NAMALWA (cell line): ENCODE measurements around the gene NLRP9.

ENCODE experiments used
- DNase-seq: peaks from one replicate; pipeline ENCODE4 v3.0.0-alpha.2; 2015; ENCODE audit warnings: low spot score

The NLRP9 gene

GRCh38 chr19:55673465-55673864 lies 64.7 kb downstream of the NLRP9 start:
- DNase-seq, result no peak

GRCh38 chr19:55672418-55672817 lies 65.8 kb downstream of the NLRP9 start:
- no peak for DNase-seq

GRCh38 chr19:55671054-55671378 lies 67.2 kb downstream of the NLRP9 start:
- DNase-seq, result no peak

GRCh38 chr19:55670280-55671053 lies 67.7 kb downstream of the NLRP9 start:
- DNase-seq, result no peak

GRCh38 chr19:55669418-55670279 lies 68.6 kb downstream of the NLRP9 start:
- DNase-seq, result no peak

GRCh38 chr19:55668603-55669348 lies 69.4 kb downstream of the NLRP9 start:
- DNase-seq, result no peak

GRCh38 chr19:55667958-55668357 lies 70.2 kb downstream of the NLRP9 start:
- no peak for DNase-seq

GRCh38 chr19:55667511-55667910 lies 70.7 kb downstream of the NLRP9 start:
- DNase-seq, result no peak

GRCh38 chr19:55667006-55667381 lies 71.2 kb downstream of the NLRP9 start:
- DNase-seq, result no peak

- DNase-seq, result no peak
Measured at GRCh38 chr19:55666343-55667005, 71.7 kb downstream of the NLRP9 start.

GRCh38 chr19:55663846-55664536 lies 74.2 kb downstream of the NLRP9 start:
- DNase-seq, result no peak

- no peak for DNase-seq
Measured at GRCh38 chr19:55661826-55662225, 76.4 kb downstream of the NLRP9 start.

- DNase-seq, result no peak
Measured at GRCh38 chr19:55660991-55661390, 77.2 kb downstream of the NLRP9 start.

GRCh38 chr19:55660404-55660803 lies 77.8 kb downstream of the NLRP9 start:
- no peak for DNase-seq

GRCh38 chr19:55659822-55660221 lies 78.4 kb downstream of the NLRP9 start:
- no peak for DNase-seq

- DNase-seq, result no peak
Measured at GRCh38 chr19:55658846-55659459, 79.2 kb downstream of the NLRP9 start.
